Vagina (tissue), 2 donors: Measurements from ENCODE around the gene ABR.

Experiments used
- CTCF ChIP-seq, 3 experiments: fragments of 450-650 bp in 2 of 3; fragments of 200-600 bp in 1 of 3; sonication (generic) in 1 of 3; IDR thresholded peaks; one replicate each; pipeline ENCODE4 v1.5.1; 2017 to 2019; ENCODE audit warnings: antibody characterized with exemption in 3 of 3, mild to moderate bottlenecking in 2 of 3, moderate library complexity in 2 of 3
- POLR2A ChIP-seq, 2 donors: fragments of 450-650 bp; IDR thresholded peaks; one replicate each; pipeline ENCODE4 v1.6.1; 2017; ENCODE audit warnings: antibody characterized with exemption in 2 of 2, mild to moderate bottlenecking in 2 of 2, moderate library complexity in 2 of 2
- POLR2AphosphoS5 ChIP-seq, 2 donors: sonication (generic); formaldehyde crosslinking; IDR thresholded peaks; one replicate each; pipeline ENCODE4 v1.9.0; 2017; ENCODE audit warnings: antibody characterized with exemption in 2 of 2, mild to moderate bottlenecking in 2 of 2, low read depth in 1 of 2; ENCODE audit not compliant: insufficient read depth in 1 of 2

- TF ChIP-seq POLR2AphosphoS5 (IDR thresholded peaks at IDR 0.05; ENCODE audit: insufficient read depth in 1 of 2, low read depth in 1 of 2): no peak
- no peak for TF ChIP-seq CTCF (IDR thresholded peaks at IDR 0.05)
- no peak for TF ChIP-seq POLR2A (IDR thresholded peaks at IDR 0.05)
These were observed 128.5 kb downstream of the ABR start for GRCh38 chr17:1050996-1051925.
